ENCODE data around the gene HSPA1A. TPM values are rescaled to one million over a fixed set of nuclear protein-coding genes. Genes with fewer than 3 reads are reported as not detected.
A peak's percentile ranks its signal among the peaks of the same experiment; 100 is the strongest.

Gene HSPA1A
- total RNA-seq, 1 experiment from 2014 or later: 51.2 TPM

GRCh38 chr6:31777667-31778050 lies 37.7 kb upstream of the HSPA1A start:
- Mint-ChIP-seq H3K4me1 (peaks cover 5 to 10% of the 10 kb centered on the region in 2 experiments; a peak in 3 of 4 replicates), H3K4me3 (no peak overlapping the region), H3K27me3 (ENCODE audit: low read depth) (no peaks in the 10 kb centered on the region), H3K9me3 (no peaks in the 10 kb centered on the region), H3K36me3 (ENCODE audit: insufficient read depth in 1 of 3, low read depth in 3 of 3) (peaks cover 28 to 51% (median 35%) of the 10 kb centered on the region in 3 experiments; a peak in 6 of 7 replicates), H3K27ac (peak overlapping the region in 1 of 3 experiments; percentile 40; a peak in 2 of 7 replicates)
- no peak overlapping the region for H2AK5ac ChIP-seq (ENCODE audit: insufficient read length, low read length)
- H3K79me2 ChIP-seq (ENCODE audit: insufficient read depth, low read length): no peaks in the 10 kb centered on the region
- no peaks in the 10 kb centered on the region for H3K23me2 ChIP-seq (ENCODE audit: insufficient read length, low read depth, low read length, poor library complexity, severe bottlenecking)
- WGBS (ENCODE audit: extremely low coverage, insufficient read length, low lambda C conversion rate): no CpG with 5 or more reads among the region's 5 CpGs
- no peak overlapping the region for H3K14ac ChIP-seq (ENCODE audit: insufficient read depth, low read length)
- no peak overlapping the region for H3T11ph ChIP-seq (ENCODE audit: low read length)
- no peak overlapping the region for H3K18ac ChIP-seq (ENCODE audit: insufficient read length, low read depth, low read length)
- no peak for TF ChIP-seq CTCF (conservative IDR thresholded peaks at IDR 0.05)
- H3K4me2 ChIP-seq (ENCODE audit: insufficient read depth, insufficient read length, low read length): no peak overlapping the region
- DNase-seq: no peak
- H3K79me1 ChIP-seq (ENCODE audit: insufficient read depth, low read depth, low read length, poor library complexity, severe bottlenecking): no peaks in the 10 kb centered on the region
- no peaks in the 10 kb centered on the region for H3K9me3 ChIP-seq (ENCODE audit: control insufficient read depth, low read depth, low read length)
- no peak overlapping the region for H3K9ac ChIP-seq (ENCODE audit: extremely low read depth, insufficient read length, low read length)
- no peaks in the 10 kb centered on the region for H3K27me3 ChIP-seq (ENCODE audit: insufficient read depth, low read length)
- H2BK120ac ChIP-seq (ENCODE audit: low read depth, low read length, poor library complexity, severe bottlenecking): no peak overlapping the region
- no peaks in the 10 kb centered on the region for H3K4me1 ChIP-seq (ENCODE audit: insufficient read depth, low read length)
- no peak overlapping the region for H2BK20ac ChIP-seq (ENCODE audit: low read depth, low read length, poor library complexity, severe bottlenecking)
- no peak overlapping the region for H3K23ac ChIP-seq (ENCODE audit: insufficient read length, low read depth, low read length)
- no peak overlapping the region for H4K91ac ChIP-seq (ENCODE audit: insufficient read length, low read depth, low read length)
- no peak overlapping the region for H2AFZ ChIP-seq (ENCODE audit: low read length)
- no peak overlapping the region for H3K27ac ChIP-seq (ENCODE audit: insufficient read length, low read depth, low read length)
- no peak overlapping the region for H2BK12ac ChIP-seq (ENCODE audit: insufficient read length, low read depth, low read length)
- H4K5ac ChIP-seq (ENCODE audit: insufficient read length, low read depth, low read length): no peak overlapping the region
- H3K4ac ChIP-seq (ENCODE audit: low read depth, low read length): no peak overlapping the region
- H4K8ac ChIP-seq (replicated peaks; ENCODE audit: insufficient read length, low read depth, low read length): no peak overlapping the region
- no peak overlapping the region for H2BK15ac ChIP-seq (ENCODE audit: low read depth, low read length)
- no peak overlapping the region for H3K56ac ChIP-seq (ENCODE audit: insufficient read length, low read depth, low read length)
- no peak overlapping the region for H2BK5ac ChIP-seq (ENCODE audit: insufficient read length, low read length)
- H4K20me1 ChIP-seq (ENCODE audit: control insufficient read depth, insufficient read depth, insufficient read length): no peaks in the 10 kb centered on the region
